IMR-90 (cell line): ENCODE data around the gene SLC27A2. TPM values are rescaled to one million over a fixed set of nuclear protein-coding genes. Genes with fewer than 3 reads are reported as not detected.

Experiments used
- ATAC-seq: fragments of 200-7000 bp; cut with Tn5 transposase; 2 replicates; pipeline ENCODE4 v1.9.1; 2020; ENCODE audit warnings: low read depth, mild to moderate bottlenecking, moderate library complexity
- BruUV-seq: library from RNA; stranded (reverse); fragments of 400-500 nt; replicated peaks from 2 replicates; lab custom pipeline; 2021; lab: Mats Ljungman, UMichigan
- CTCF ChIA-PET: fragments of 300-600 bp; formaldehyde crosslinking; extraction: SDS; loops from one replicate; lab custom pipeline; 2021; ENCODE audit warnings: antibody characterized with exemption; lab: Yijun Ruan, JAX
- POLR2A ChIA-PET: fragments of 300-600 bp; sonication (Branson Sonifier 250); formaldehyde crosslinking; loops from one replicate; lab custom pipeline; 2022; ENCODE audit warnings: antibody characterized with exemption; ENCODE audit not compliant: unreplicated experiment; lab: Charles Lee
- DNase-seq: peaks from one replicate; pipeline ENCODE4 v3.0.0; 2013
- H2AFZ ChIP-seq: replicated peaks from 2 replicates; pipeline ENCODE3; 2013; ENCODE audit warnings: low read length, mild to moderate bottlenecking; ENCODE audit not compliant: poor library complexity
- H2AK5ac ChIP-seq: 2 replicates; pipeline ENCODE4 v1.6.1; 2013; ENCODE audit warnings: low read depth, low read length, inconsistent platforms
- H2AK9ac ChIP-seq: replicated peaks from 2 replicates; pipeline ENCODE3; 2013; ENCODE audit warnings: mild to moderate bottlenecking, low read depth, low read length, moderate library complexity; ENCODE audit not compliant: poor library complexity
- H2BK120ac ChIP-seq: 2 replicates; pipeline ENCODE4 v1.6.1; 2013; ENCODE audit warnings: low read depth, low read length, inconsistent platforms
- H2BK15ac ChIP-seq: 3 replicates; pipeline ENCODE4 v1.6.1; 2013; ENCODE audit warnings: low read depth, low read length, inconsistent platforms
- H2BK20ac ChIP-seq: 2 replicates; pipeline ENCODE4 v1.6.1; 2013; ENCODE audit warnings: low read depth, mild to moderate bottlenecking, inconsistent platforms, low read length, moderate library complexity
- H2BK5ac ChIP-seq: 2 replicates; pipeline ENCODE4 v1.6.1; 2013; ENCODE audit warnings: mild to moderate bottlenecking, low read depth, low read length, inconsistent platforms; ENCODE audit not compliant: poor library complexity, severe bottlenecking
- H3K14ac ChIP-seq: replicated peaks from 2 replicates; pipeline ENCODE4 v1.6.1; 2013; ENCODE audit warnings: low read depth, low read length, inconsistent platforms
- H3K18ac ChIP-seq: 2 replicates; pipeline ENCODE4 v1.6.1; 2013; ENCODE audit warnings: low read depth, low read length, control low read depth
- H3K23ac ChIP-seq: 2 replicates; pipeline ENCODE4 v1.6.1; 2013; ENCODE audit warnings: low read depth, low read length, inconsistent platforms
- H3K27ac ChIP-seq: 2 replicates; pipeline ENCODE4 v1.5.1; 2013; ENCODE audit warnings: mild to moderate bottlenecking, control low read depth, low read length; ENCODE audit not compliant: insufficient read depth
- H3K27me3 ChIP-seq: 2 replicates; pipeline ENCODE4 v1.6.1; 2013; ENCODE audit warnings: low read length; ENCODE audit not compliant: control insufficient read depth, insufficient read depth
- H3K36me3 ChIP-seq: 2 replicates; pipeline ENCODE4 v1.6.1; 2013; ENCODE audit warnings: low read length, mixed read lengths; ENCODE audit not compliant: control insufficient read depth, insufficient read depth
- H3K4ac ChIP-seq: 2 replicates; pipeline ENCODE4 v1.6.1; 2013; ENCODE audit warnings: low read depth, low read length, inconsistent platforms
- H3K4me1 ChIP-seq: 2 replicates; pipeline ENCODE4 v1.6.1; 2013; ENCODE audit warnings: low read length, mixed read lengths; ENCODE audit not compliant: control insufficient read depth, insufficient read depth
- H3K4me2 ChIP-seq: 2 replicates; pipeline ENCODE4 v1.6.1; 2013; ENCODE audit warnings: low read depth, mild to moderate bottlenecking, control low read depth, low read length, moderate library complexity
- H3K4me3 ChIP-seq: 2 replicates; pipeline ENCODE4 v1.5.1; 2013; ENCODE audit warnings: low read depth, mild to moderate bottlenecking, control low read depth, low read length, moderate library complexity; ENCODE audit not compliant: insufficient read depth
- H3K56ac ChIP-seq: 2 replicates; pipeline ENCODE4 v1.6.1; 2013; ENCODE audit warnings: low read length, inconsistent platforms; ENCODE audit not compliant: insufficient read depth; ENCODE audit errors: extremely low read depth
- H3K79me1 ChIP-seq, 2 experiments: 2 replicates each; pipeline ENCODE4 v1.6.1; 2013; ENCODE audit warnings: low read length in 2 of 2, inconsistent platforms in 1 of 2, low read depth in 1 of 2
- H3K9ac ChIP-seq: 2 replicates; pipeline ENCODE4 v1.6.1; 2013; ENCODE audit warnings: low read depth, low read length, control low read depth
- H3K9me1 ChIP-seq: 2 replicates; pipeline ENCODE4 v1.6.1; 2013; ENCODE audit warnings: low read length, inconsistent platforms; ENCODE audit not compliant: insufficient read depth
- H3K9me3 ChIP-seq: 2 replicates; pipeline ENCODE4 v1.6.1; 2013; ENCODE audit warnings: low read length; ENCODE audit not compliant: control insufficient read depth, insufficient read depth
- H4K20me1 ChIP-seq: 2 replicates; pipeline ENCODE4 v1.6.1; 2013; ENCODE audit warnings: low read length, inconsistent platforms; ENCODE audit not compliant: insufficient read depth
- H4K5ac ChIP-seq: 2 replicates; pipeline ENCODE4 v1.6.1; 2013; ENCODE audit warnings: mild to moderate bottlenecking, low read depth, low read length, control low read depth
- H4K8ac ChIP-seq, 2 experiments: 2 replicates each; pipeline ENCODE4 v1.6.1; 2013; ENCODE audit warnings: low read depth in 2 of 2, low read length in 2 of 2, control low read depth in 1 of 2, inconsistent platforms in 1 of 2
- H4K91ac ChIP-seq: 2 replicates; pipeline ENCODE4 v1.6.1; 2013; ENCODE audit warnings: low read depth, low read length, inconsistent platforms; ENCODE audit not compliant: insufficient read depth
- CTCF ChIP-seq: conservative IDR thresholded peaks from 2 replicates; pipeline ENCODE4 v1.5.1; 2012; ENCODE audit warnings: mild to moderate bottlenecking, low read depth, low read length, improper control_type of control experiment
- NFE2L2 ChIP-seq: fragments of 150-350 bp; IDR thresholded peaks from 2 replicates; pipeline ENCODE4 v1.6.1; 2016; ENCODE audit warnings: low read depth, mild to moderate bottlenecking, low read length
- WGBS, 2 experiments: methylation state at CpG; one replicate each; pipeline versions ENCODE4 v1.1.5 to v1.1.7; 2013; ENCODE audit warnings: missing lambda C conversion rate in 2 of 2; ENCODE audit not compliant: insufficient read length in 1 of 2; ENCODE audit errors: extremely low coverage in 2 of 2; 5-methylcytosine and 5-hydroxymethylcytosine counted together
- dilution Hi-C: fragments of 300-500 bp; cut with HindIII; formaldehyde crosslinking; loops from one replicate; pipeline ENCODE4 v1.14.3; 2018; ENCODE audit warnings: low sequenced_read_pairs; ENCODE audit not compliant: unreplicated experiment
- in situ Hi-C: fragments of 300-500 bp; cut with MboI; formaldehyde crosslinking; loops from 3 replicates; pipeline ENCODE4 v1.14.3; 2019; ENCODE audit warnings: low sequenced_read_pairs, inconsistent platforms, mixed read lengths
- intact Hi-C: fragments of 100-400 bp; cut with micrococcal nuclease; formaldehyde crosslinking; loops from 2 replicates; pipeline ENCODE4 v1.10.0; 2022
- polyA plus RNA-seq, 3 experiments: library from polyadenylated mRNA; depleted of rRNA; stranded (reverse); fragments of >200 nt; gene quantifications; 2 replicates each; pipeline ENCODE4 v1.2.3, GENCODE V29; 2012; ENCODE audit warnings: low replicate concordance in 1 of 3
- total RNA-seq: library from RNA; depleted of rRNA; stranded (reverse); fragments of >200 nt; gene quantifications from 2 replicates; pipeline ENCODE4 v1.2.3, GENCODE V29; 2012

SLC27A2 gene
- total and polyA plus RNA-seq, 2 of the 4 experiments (the other 2 are of a cell fraction), result under 0.01 TPM; not detected in 1

DNA sequence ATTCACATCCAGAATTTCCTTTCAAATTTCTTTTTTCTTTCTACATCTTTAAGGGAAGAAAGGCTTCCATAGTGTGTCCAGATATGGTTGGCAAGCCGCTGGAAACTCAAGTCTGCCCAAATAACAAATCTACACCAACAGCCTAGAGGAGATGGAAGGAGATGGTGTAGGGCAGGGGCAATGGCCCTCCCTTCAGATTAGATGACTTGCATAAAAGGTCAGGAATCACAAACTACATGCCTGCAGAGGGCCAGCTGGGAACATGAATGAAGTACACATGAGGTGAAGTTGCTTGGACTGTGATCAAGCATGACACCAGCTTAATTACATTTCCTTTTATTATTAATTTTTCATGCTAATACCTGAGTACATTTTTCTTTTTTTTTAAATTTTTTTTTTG, 10.2 kb downstream of the SLC27A2 start:
- H3K4ac ChIP-seq, result no peak overlapping the region
- no peak overlapping the region for H3K56ac ChIP-seq
- no peaks in the 10 kb centered on the region for H3K36me3 ChIP-seq
- H3K4me2 ChIP-seq, result no peak overlapping the region
- no TSS peak for BruUV-seq
- H3K27me3 ChIP-seq, result peaks cover 14% of the 10 kb centered on the region
- no peak overlapping the region for H3K4me3 ChIP-seq
- POLR2A ChIA-PET, result no interaction called here
- intact Hi-C loops (no loop called here), dilution Hi-C loops (no loop called here), in situ Hi-C loops (no loop called here)
- H3K9ac ChIP-seq, result no peak overlapping the region
- no CpG with 5 or more reads among the region's 1 CpG for WGBS, 2 experiments
- no peaks in the 10 kb centered on the region for H3K9me3 ChIP-seq
- no peaks in the 10 kb centered on the region for H3K9me1 ChIP-seq
- H3K27ac ChIP-seq, result no peak overlapping the region
- no peak overlapping the region for H4K8ac ChIP-seq
- H2BK120ac ChIP-seq, result no peak overlapping the region
- H3K4me1 ChIP-seq, result no peaks in the 10 kb centered on the region
- no peak overlapping the region for H2AK5ac ChIP-seq
- no peak overlapping the region for H2BK5ac ChIP-seq
- no peaks in the 10 kb centered on the region for H3K79me1 ChIP-seq
- H2AFZ ChIP-seq, result no peak overlapping the region
- H2AK9ac ChIP-seq, result no peak overlapping the region
- DNase-seq (no peak), ATAC-seq (no peak)
- H4K5ac ChIP-seq, result no peak overlapping the region
- H3K18ac ChIP-seq, result no peak overlapping the region
- H4K20me1 ChIP-seq, result no peaks in the 10 kb centered on the region
- H2BK20ac ChIP-seq, result no peak overlapping the region
- H3K14ac ChIP-seq, result no peak overlapping the region
- no peak overlapping the region for H3K23ac ChIP-seq
- CTCF ChIA-PET, result interaction anchor here (1.1 kb wide), 1 partner anchor 123 kb away, joined by 5 read pairs; no protein-coding TSS in a partner anchor
- no peak overlapping the region for H2BK15ac ChIP-seq
- no peak overlapping the region for H4K91ac ChIP-seq
- TF ChIP-seq NFE2L2 (0 out of 2 replicates have a peak, but pooled peaks have one; percentile 31), CTCF (no peak)
